ENCODE data around the gene DOK4.
"Not testable (repeated sequence)": the region's sequence is repeated elsewhere in the genome, so short reads cannot be mapped to it uniquely, and the experiment has no call there.

The DOK4 gene

GRCh38 chr16:57444711-57445110 lies 41.6 kb downstream of the DOK4 start:
- DNase-seq = no peak

- not testable (repeated sequence) for DNase-seq
These were observed 45.7 kb downstream of the DOK4 start for GRCh38 chr16:57440551-57440950.

GRCh38 chr16:57439947-57440346 lies 46.3 kb downstream of the DOK4 start:
- not testable (repeated sequence) for DNase-seq

- no peak for DNase-seq
These were observed 50.5 kb downstream of the DOK4 start for GRCh38 chr16:57435838-57436237.

GRCh38 chr16:57434003-57434402 lies 52.3 kb downstream of the DOK4 start:
- no peak for DNase-seq

GRCh38 chr16:57432989-57433388 lies 53.3 kb downstream of the DOK4 start:
- DNase-seq = no peak

GRCh38 chr16:57432505-57432904 lies 53.8 kb downstream of the DOK4 start:
- no peak for DNase-seq

GRCh38 chr16:57430955-57431354 lies 55.3 kb downstream of the DOK4 start:
- no peak for DNase-seq

GRCh38 chr16:57427824-57428223 lies 58.5 kb downstream of the DOK4 start:
- no peak for DNase-seq

- no peak for DNase-seq
These were observed 59.0 kb downstream of the DOK4 start for GRCh38 chr16:57427307-57427706.

GRCh38 chr16:57426356-57426755 lies 59.9 kb downstream of the DOK4 start:
- no peak for DNase-seq

GRCh38 chr16:57424583-57424982 lies 61.7 kb downstream of the DOK4 start:
- no peak for DNase-seq

GRCh38 chr16:57423152-57423551 lies 63.1 kb downstream of the DOK4 start:
- DNase-seq = no peak

- no peak for DNase-seq
These were observed 64.0 kb downstream of the DOK4 start for GRCh38 chr16:57422026-57422944.
